Embryonic facial prominence (tissue), 1 donor: ENCODE data around the gene PHACTR3.

Experiments
- DNase-seq: peaks from one replicate; pipeline ENCODE4 v3.0.0-alpha.2; 2016; ENCODE audit errors: extremely low spot score

The PHACTR3 gene

DNA sequence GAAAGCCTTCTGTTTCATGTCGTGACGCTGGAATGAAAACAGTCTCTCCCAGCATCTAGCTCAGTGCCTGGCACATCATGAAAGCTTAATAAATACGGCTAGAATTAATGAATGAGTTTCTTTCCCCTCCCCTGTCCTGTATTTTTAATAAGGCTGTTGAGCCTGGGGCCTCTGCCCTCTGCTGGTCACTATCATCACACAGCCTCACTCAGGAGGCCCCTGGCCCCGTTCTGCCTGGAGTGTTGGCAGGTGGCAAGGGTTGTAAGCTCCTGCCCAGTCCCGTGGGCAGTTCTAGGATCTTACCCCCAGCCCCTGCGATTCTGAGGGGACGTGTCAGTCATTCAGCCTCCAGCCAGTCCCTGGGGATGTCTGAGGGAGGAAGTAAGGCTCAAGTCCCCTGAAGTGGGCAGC is 41.4 kb downstream of the PHACTR3 start:
- no peak for DNase-seq

GRCh38 chr20:59646487-59646886 is 42.1 kb downstream of the PHACTR3 start:
- DNase-seq, result no peak

- no peak for DNase-seq
These were observed 42.9 kb downstream of the PHACTR3 start for GRCh38 chr20:59647271-59647670.

- DNase-seq, result no peak
These were observed 44.2 kb downstream of the PHACTR3 start for GRCh38 chr20:59648466-59649070.

DNA sequence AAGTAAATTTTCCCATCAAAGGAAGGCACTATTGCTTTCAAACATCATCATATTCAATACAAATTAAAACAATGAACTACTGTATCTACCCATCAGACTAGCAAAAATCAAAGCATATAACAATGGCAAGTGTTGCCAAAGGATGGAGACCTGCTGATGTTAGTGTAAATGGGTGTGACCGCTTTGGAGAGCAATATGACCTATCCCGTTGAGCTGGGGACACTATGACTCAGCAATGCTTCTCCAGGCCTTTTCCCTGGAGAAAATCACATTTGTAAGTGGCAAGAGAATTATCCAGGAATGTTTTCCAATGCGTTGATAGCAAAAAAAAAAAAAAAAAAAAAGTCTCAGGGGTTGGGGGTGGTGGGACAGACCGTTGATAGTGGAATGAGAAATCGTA is 46.1 kb downstream of the PHACTR3 start:
- DNase-seq, result no peak

DNA sequence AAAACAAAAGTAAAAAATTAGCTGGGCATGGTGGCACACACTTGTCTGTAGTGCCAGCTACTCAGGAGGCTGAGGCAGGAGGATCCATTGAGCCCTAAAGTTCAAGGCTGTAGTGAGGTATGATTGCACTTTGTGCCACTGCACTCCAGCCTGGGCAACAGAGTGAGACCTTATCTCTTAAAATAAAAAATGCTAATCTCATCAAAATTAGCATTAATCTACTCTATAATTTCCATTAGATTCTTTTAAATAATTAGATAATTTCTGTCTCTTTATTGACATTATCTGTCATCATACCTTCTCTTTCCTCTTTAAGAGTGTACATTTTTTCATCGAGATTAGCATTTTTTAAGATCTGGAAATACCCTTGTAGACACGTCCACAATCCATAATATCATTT is 48.0 kb downstream of the PHACTR3 start:
- no peak for DNase-seq

DNA sequence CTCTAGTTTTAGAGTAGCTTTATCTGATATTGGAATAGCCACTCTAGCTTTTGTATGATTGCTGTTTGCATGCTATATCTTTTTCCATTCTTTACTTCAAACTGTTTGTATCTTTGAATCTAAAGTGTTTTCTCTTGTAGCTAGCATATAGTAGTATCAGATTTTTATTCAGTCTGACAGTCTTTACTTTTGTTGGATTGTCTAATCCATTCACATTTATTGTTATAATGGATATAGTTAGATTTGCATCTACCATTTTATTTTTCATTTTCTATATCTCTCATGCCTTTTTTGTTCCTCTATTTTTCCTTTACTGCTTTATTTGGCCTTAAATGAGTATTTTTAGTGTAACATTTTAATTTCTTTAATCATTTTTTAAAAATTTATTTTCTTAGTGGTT is 52.1 kb downstream of the PHACTR3 start:
- no peak for DNase-seq

GRCh38 chr20:59657459-59658046 is 53.2 kb downstream of the PHACTR3 start:
- no peak for DNase-seq

DNA sequence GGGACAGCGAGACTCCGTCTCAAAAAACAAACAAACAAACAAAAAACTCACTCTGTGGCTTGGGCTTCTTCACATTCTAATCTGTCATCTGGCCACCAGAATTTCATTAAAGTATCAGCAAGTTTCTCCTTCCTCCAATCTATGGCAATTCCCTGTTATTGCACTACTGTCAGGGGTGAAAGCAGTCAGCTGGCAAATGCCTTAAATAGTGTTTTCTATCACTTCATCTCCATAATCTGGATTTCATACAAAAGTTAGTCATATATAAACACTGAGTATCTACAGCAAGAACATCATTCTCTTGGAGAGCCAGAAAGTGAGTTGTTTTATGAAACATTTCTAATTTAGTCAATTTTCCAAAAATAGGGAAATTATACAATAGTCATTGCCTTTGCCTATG is 56.1 kb downstream of the PHACTR3 start:
- DNase-seq, result no peak

DNA sequence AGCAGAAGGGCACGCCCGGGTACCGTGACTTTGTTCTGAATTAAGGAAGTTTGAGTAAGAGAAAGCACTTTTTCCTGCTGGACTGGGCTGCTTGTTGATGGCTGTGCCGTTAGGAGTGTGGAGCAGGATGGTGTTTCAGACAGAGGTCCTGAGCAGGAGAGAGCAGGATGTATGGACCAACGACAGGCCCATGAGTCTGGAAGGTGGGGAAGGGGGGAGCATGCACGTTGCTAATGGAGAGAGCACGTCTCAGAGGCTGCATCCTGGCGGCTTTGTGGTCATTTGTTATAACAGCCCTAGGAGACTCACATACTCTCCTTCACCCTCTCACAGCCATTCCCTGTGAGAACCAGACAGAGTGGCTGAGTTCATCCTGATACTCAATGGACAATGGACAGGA is 56.8 kb downstream of the PHACTR3 start:
- no peak for DNase-seq

DNA sequence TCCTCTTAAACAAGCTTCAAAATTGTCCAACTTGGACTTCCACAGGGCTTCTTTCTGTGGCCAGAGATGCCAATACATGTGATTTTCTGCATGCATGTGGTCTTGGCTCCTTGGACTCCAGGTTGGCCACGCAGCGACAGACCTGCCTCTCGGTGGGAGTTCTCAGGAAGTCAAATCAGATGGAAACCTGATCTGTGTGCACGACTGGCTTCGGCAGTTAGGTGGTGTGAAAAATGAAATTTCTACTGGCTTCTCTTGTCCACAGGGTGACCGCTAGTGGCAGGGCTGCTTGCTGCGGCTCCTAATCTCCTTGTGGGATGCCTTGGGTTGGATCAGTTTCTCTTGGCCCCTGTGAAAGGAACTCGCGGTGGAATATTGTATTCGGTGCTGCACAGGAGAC is 57.3 kb downstream of the PHACTR3 start:
- DNase-seq, result no peak

GRCh38 chr20:59662161-59662560 is 57.8 kb downstream of the PHACTR3 start:
- DNase-seq, result no peak

GRCh38 chr20:59662856-59663512 is 58.6 kb downstream of the PHACTR3 start:
- no peak for DNase-seq

GRCh38 chr20:59663513-59664060 is 59.2 kb downstream of the PHACTR3 start:
- no peak for DNase-seq

DNA sequence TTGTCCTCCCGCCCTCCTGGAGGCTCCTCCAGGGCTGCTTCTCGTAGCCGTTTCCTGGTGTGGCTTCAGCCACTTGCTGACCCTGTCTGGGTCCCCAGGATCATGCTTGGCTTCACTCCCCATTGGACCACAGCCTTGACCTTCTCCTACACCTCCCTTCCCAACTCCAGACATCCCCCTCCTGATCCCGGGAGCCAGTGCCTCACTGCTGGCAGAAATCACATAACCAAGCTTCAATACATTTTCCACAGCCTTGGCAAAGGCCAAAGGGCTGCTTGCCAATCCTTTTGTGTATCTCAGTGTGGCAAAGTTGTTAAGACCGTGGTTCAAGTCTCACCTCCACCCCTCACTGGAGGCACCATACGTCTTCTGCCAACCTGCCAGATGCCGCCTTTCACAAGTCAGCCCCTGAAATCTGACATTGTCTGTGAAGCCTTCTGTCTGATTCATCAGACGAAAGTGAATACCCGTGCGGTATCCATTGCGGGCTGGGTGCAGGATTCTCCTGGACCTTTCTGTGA is 60.1 kb downstream of the PHACTR3 start:
- DNase-seq, result no peak

GRCh38 chr20:59665656-59666555 is 61.6 kb downstream of the PHACTR3 start:
- no peak for DNase-seq

DNA sequence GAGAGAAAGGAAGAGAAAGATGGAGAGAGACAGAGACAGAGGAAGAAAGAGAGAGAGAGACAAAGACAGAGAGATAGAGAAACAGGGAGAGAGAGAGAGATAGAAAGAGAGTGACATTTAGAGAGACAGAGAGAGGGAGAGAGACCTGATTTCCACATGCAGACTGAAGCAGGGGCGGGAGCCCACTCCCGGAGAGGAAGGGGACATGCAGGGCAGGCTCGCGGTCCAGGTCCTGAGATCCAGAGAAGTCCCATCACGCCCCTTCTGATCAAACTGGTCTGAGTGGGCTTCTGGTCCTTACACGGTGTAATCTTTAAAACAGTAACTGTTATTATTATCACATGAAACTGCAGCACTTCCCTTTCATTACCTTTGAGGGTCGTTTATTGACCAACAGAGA is 62.2 kb downstream of the PHACTR3 start:
- no peak for DNase-seq

GRCh38 chr20:59667131-59667530 is 62.8 kb downstream of the PHACTR3 start:
- DNase-seq, result no peak

DNA sequence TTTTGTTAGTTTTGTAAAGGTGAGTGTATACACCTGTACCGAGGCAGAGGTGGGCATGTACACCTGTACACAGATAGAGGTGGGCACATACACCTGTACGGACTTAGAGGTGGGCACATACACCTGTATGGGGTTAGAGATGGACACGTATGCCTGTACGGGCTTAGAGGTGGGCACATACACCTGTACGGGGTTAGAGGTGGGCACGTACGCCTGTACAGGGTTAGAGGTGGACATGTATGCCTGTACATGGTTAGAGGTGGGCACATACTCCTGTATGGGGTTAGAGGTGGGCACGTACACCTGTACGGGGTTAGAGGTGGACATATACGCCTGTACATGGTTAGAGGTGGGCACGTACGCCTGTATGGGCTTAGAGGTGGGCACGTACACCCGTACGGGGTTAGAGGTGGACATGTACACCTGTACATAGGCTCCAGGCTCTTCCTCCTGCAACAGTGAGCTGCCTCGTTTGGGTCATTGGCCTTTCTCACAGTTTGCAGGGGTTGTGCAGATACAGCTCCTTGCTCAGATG is 63.7 kb downstream of the PHACTR3 start:
- no peak for DNase-seq

- no peak for DNase-seq
These were observed 64.8 kb downstream of the PHACTR3 start for GRCh38 chr20:59668926-59669850.
